ENCODE results near the gene EFR3B. TPM values are rescaled to one million over a fixed set of nuclear protein-coding genes. Genes with fewer than 3 reads are reported as not detected.

Gene EFR3B
- total and polyA plus RNA-seq, 2 of the 13 experiments (the other 11 are each of a cell fraction or from before 2014, with no cell fraction given) = 0.42 TPM

- no peak overlapping the region for H2AFZ ChIP-seq (ENCODE audit: low read length)
- no peak overlapping the region for H3K4me3 ChIP-seq (replicated peaks in 1 of 3; ENCODE audit: insufficient read depth in 1 of 3, low read depth in 2 of 3, low read length in 3 of 3)
- intact Hi-C loops (cut with micrococcal nuclease; ENCODE audit: unreplicated experiment) = no loop called here
- DNase-seq (ENCODE audit: low spot score) = peak; percentile 23
- H3K27ac ChIP-seq (ENCODE audit: extremely low read length, insufficient read depth, low read length) = no peak overlapping the region
- no peaks in the 10 kb centered on the region for H3K36me3 ChIP-seq (replicated peaks in 1 of 2; ENCODE audit: control insufficient read depth in 1 of 2, insufficient read depth in 2 of 2, low read length in 2 of 2)
- TF ChIP-seq ARNTL (CRISPR knock-in tag; IDR thresholded peaks at IDR 0.05) (no peak), TCF12 (IDR thresholded peaks at IDR 0.05) (no peak), TCF12 (CRISPR knock-in tag; IDR thresholded peaks at IDR 0.05) (no peak), FOSL2 (CRISPR knock-in tag; IDR thresholded peaks at IDR 0.05) (0 out of 2 replicates have a peak, but pooled peaks have one; percentile 10), NCOR1 (IDR thresholded peaks at IDR 0.05; ENCODE audit: borderline replicate concordance, low read length) (no peak), PPARG (CRISPR knock-in tag; conservative IDR thresholded peaks at IDR 0.05) (0 out of 2 replicates have a peak, but pooled peaks have one; percentile 21), SMARCE1 (IDR thresholded peaks at IDR 0.05; ENCODE audit: borderline replicate concordance) (no peak), ZFP1 (CRISPR knock-in tag; IDR thresholded peaks at IDR 0.05) (no peak), FOXA3 (CRISPR knock-in tag; IDR thresholded peaks at IDR 0.05) (no peak), MLXIP (CRISPR knock-in tag; IDR thresholded peaks at IDR 0.05; ENCODE audit: borderline replicate concordance) (no peak), ARID3A (IDR thresholded peaks at IDR 0.05; ENCODE audit: low read depth, low read length) (no peak), TFDP2 (CRISPR knock-in tag; IDR thresholded peaks at IDR 0.05) (no peak), NFATC3 (CRISPR knock-in tag; IDR thresholded peaks at IDR 0.05) (no peak), AGO1 (IDR thresholded peaks at IDR 0.05; ENCODE audit: low read depth, low read length, poor library complexity, severe bottlenecking) (no peak), HNF4A (CRISPR knock-in tag; IDR thresholded peaks at IDR 0.05) (peak; percentile 47)
- H3K9ac ChIP-seq (ENCODE audit: insufficient read depth, low read depth, low read length) = no peak overlapping the region
- H3K4me1 ChIP-seq (ENCODE audit: insufficient read depth, low read length) = peaks cover 12% of the 10 kb centered on the region; the same call in 1 of the 2 replicates
- no peaks in the 10 kb centered on the region for H3K79me2 ChIP-seq (ENCODE audit: insufficient read depth, low read length)
- peaks cover 0 to 7% of the 10 kb centered on the region in 2 experiments; a peak in 1 of 5 replicates for H3K27me3 ChIP-seq (ENCODE audit: control insufficient read depth in 1 of 2, insufficient read depth in 2 of 2, low read length in 2 of 2)
- WGBS (ENCODE audit: low lambda C conversion rate) = 20% methylated on average over 16 of the region's 16 CpGs
- ATAC-seq = peak; percentile 69
- H3K4me2 ChIP-seq (ENCODE audit: low read depth, low read length) = no peak overlapping the region
- BruUV-seq (replicated peaks) = no TSS peak
- no peaks in the 10 kb centered on the region for H3K9me3 ChIP-seq (ENCODE audit: low read length)
- ChIA-PET CTCF (ENCODE audit: low intra/inter-chr PET ratio, low total read pairs) (no interaction called here), POLR2A (interaction anchor here (0.7 kb wide), 1 partner anchor 37 kb away, joined by 4 read pairs; the partner anchor contains the start of gene EFR3B)
- no peaks in the 10 kb centered on the region for H4K20me1 ChIP-seq (ENCODE audit: insufficient read depth, low read length)
- in situ Hi-C loops (cut with HindIII; ENCODE audit: extremely low pct_ligation_motif_present, low pct_unique_long_range_greater_than_20kb) = no loop called here
- no peak for FAIRE-seq
Measured at GRCh38 chr2:25078170-25079049, 36.5 kb downstream of the EFR3B start.
